GM18519 (cell line): ENCODE results near the gene SMIM20.

Experiments
- ATAC-seq: cut with Tn5 transposase; IDR thresholded peaks from one replicate; pipeline ENCODE4 v1.9.1; 2021; ENCODE audit warnings: mild to moderate bottlenecking, moderate library complexity; ENCODE audit not compliant: unreplicated experiment, low FRiP score

The SMIM20 gene

GRCh38 chr4:25951390-25951952, 37.5 kb downstream of the SMIM20 start:
- ATAC-seq, result no peak

DNA sequence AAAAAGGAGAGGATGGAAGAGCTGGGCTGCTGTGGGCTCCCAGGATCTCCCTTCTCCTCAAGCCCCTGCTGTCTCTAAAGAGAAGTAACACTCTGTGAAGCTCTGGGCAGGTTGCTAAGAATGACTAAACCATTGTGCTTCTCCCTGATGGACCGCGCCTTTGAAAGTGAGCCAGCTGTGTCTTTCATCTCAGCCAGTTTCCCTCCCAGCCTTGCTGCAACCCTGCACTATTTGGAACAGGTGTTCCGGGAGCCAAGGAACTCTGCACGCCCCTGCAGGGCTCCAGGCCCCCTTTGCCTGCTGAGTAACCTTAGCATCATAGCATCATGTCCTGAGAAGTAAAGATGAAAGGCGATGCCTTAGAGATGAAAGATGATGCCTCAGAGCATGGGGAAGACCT, 39.7 kb downstream of the SMIM20 start:
- ATAC-seq, result no peak

- no peak for ATAC-seq
Measured at GRCh38 chr4:25954293-25954904, 40.4 kb downstream of the SMIM20 start.

- no peak for ATAC-seq
Measured at GRCh38 chr4:25955705-25956104, 41.7 kb downstream of the SMIM20 start.

DNA sequence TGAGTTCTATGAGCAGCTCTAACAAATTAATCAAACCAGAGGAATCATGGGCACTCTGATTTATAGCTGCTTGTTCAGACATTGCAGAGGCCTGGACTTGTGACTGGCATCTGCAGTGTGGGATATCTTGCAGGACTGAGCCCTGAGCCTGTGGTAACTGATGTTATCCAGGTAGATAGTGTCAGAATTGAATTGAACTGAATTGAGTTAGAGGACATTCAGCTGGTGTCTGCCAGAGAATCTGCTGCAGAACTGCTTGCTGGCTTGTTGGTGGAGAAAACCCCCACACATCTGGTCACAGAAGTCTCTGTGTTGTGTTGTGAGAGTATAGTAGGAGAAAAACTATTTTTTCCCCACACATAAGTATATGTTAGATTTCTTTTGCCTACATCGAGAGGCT, 42.2 kb downstream of the SMIM20 start:
- ATAC-seq, result no peak

DNA sequence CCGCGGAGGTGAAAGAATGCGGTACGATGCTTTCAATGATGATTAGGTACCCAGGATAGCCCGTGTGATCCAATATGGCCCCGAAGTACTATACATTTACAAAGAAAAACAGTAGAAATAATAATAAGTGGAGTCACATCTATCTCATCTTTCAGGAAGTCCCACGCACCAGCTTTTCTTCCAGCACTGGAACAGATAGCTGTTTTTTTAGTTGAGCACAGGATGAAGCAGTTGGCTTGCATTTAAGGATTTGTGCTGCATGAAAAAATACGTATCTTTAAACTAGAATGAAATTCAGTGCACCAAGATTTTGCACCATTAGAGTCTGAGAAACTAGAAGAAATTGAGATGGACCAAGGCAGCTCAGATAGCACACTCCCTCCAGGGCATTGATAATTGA, 44.1 kb downstream of the SMIM20 start:
- no peak for ATAC-seq

- no peak for ATAC-seq
Measured at GRCh38 chr4:25962393-25962792, 48.4 kb downstream of the SMIM20 start.

GRCh38 chr4:25965629-25966028, 51.6 kb downstream of the SMIM20 start:
- no peak for ATAC-seq

- no peak for ATAC-seq
Measured at GRCh38 chr4:25966171-25966570, 52.2 kb downstream of the SMIM20 start.

DNA sequence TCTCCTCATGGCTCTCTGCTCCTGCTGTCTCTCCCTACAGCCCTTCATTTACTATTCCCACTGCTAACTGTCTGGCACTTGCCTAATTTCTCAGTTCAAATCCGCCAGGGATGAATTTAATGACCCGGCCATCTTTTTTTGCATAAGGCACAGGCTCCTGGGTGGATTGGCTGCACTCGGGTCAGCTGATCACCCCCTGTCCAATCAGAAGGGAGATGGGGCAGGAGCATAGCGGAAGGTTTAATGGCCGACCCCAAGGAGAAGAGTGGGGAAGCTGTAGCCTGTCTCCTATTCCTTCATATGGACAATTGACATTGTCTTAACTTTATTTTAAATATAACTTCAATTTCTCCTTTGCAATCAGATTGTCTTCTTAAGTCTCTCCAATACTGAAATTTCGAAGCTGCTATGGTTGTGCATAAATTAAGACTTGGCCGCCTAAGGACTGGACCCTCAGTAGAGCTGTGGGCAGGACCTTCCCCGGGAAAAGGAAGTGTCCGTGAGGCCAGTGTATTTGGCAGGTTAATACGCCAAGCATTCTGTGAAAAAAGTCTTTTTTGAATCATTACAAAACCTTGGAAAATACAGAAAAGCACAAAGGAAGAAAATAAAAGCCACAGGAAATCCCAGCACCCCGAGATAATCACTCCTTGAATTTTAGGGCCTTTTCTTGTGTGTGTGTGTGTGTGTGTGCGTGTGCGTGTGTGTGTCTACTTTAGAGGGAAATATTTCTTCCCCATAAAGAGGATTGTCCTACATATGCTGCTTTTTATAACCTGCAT, 55.5 kb downstream of the SMIM20 start:
- ATAC-seq, result no peak

DNA sequence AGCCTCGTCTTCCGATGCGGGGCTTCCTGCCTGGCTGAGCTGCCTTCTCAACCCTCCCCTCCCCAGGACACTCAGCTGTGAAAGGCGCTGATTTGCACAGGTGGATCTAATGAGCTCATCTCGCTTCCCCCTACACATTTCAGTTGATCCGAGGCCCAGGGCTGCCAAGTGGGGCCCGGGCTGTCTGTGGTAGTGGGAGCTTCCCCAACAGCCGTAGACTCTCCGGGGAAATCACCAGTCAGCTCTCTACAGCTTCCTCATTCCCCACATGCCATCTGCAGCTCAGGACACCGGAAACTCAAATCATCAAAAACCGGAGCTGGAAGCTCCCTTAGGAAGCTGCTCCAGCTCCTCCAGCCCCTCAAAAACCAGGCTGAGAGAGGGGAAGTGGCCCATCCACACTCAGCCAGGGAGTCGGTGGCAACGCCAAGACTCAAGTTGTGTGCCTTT, 56.2 kb downstream of the SMIM20 start:
- peak; percentile 76 for ATAC-seq

- no peak for ATAC-seq
Measured at GRCh38 chr4:25970691-25971432, 56.8 kb downstream of the SMIM20 start.

GRCh38 chr4:25972366-25972765, 58.3 kb downstream of the SMIM20 start:
- ATAC-seq, result no peak

DNA sequence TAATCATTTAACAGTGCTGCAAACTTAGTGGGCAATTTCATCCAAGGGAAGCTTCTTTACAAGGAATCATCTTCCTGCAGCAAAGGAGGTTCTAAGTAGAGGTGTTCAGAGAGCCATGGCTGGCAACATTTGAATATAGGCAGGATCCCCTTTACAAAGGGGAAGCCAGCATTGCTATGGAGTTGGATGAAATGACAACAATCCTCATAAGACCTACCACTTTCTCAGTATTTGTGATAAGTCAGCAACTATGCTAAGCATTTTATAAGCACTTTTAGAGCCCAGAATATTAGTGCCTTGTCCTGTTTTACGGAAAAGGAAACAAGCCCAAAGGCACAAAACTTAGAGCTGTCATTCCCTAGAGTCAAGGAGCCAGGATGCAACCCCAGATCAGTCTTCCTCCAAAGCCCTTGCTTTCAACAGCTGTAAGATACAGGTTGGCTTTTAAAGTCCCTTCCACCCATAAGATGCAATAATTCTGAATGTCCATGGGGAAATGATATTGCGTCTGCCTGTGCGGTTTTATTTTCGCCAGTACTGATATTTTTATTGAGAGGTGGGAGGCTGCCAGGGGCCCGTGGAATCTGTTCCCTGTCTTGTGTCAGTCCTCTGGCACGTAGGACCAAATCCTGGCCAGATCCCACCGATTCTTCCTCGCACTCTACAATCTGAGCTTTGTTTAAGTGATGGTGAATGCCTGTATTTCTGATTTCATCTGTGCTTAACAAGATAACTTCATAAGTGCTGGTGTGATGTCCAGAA, 59.1 kb downstream of the SMIM20 start:
- ATAC-seq, result no peak

- no peak for ATAC-seq
Measured at GRCh38 chr4:25976780-25977179, 62.8 kb downstream of the SMIM20 start.

- ATAC-seq, result no peak
Measured at GRCh38 chr4:25977397-25978170, 63.6 kb downstream of the SMIM20 start.

- ATAC-seq, result no peak
Measured at GRCh38 chr4:25978327-25978726, 64.3 kb downstream of the SMIM20 start.
